Stomach (tissue), 4 donors: ENCODE data around the gene ACTMAP.

Experiments
- POLR2A ChIP-seq, 4 donors: fragments of 450-650 bp; IDR thresholded peaks; one replicate each; pipeline ENCODE4 v1.6.1; 2016; ENCODE audit warnings: antibody characterized with exemption in 4 of 4, control low read depth in 2 of 4, mild to moderate bottlenecking in 1 of 4, moderate library complexity in 1 of 4
- POLR2AphosphoS5 ChIP-seq, 3 donors: sonication (generic); formaldehyde crosslinking; IDR thresholded peaks; one replicate each; pipeline ENCODE4 v1.6.1; 2016; ENCODE audit warnings: antibody characterized with exemption in 3 of 3
- TF ChIP-seq, protein P1 (sequence below), 7 experiments: fragments of 450-650 bp in 4 of 7; fragments of 200-600 bp in 3 of 7; sonication (generic) in 3 of 7; IDR thresholded peaks; one replicate each; pipeline ENCODE4 v1.5.1; 2016 to 2019; ENCODE audit warnings: antibody characterized with exemption in 7 of 7, control low read depth in 2 of 7, mild to moderate bottlenecking in 1 of 7

- TF ChIP-seq, protein P1, sequence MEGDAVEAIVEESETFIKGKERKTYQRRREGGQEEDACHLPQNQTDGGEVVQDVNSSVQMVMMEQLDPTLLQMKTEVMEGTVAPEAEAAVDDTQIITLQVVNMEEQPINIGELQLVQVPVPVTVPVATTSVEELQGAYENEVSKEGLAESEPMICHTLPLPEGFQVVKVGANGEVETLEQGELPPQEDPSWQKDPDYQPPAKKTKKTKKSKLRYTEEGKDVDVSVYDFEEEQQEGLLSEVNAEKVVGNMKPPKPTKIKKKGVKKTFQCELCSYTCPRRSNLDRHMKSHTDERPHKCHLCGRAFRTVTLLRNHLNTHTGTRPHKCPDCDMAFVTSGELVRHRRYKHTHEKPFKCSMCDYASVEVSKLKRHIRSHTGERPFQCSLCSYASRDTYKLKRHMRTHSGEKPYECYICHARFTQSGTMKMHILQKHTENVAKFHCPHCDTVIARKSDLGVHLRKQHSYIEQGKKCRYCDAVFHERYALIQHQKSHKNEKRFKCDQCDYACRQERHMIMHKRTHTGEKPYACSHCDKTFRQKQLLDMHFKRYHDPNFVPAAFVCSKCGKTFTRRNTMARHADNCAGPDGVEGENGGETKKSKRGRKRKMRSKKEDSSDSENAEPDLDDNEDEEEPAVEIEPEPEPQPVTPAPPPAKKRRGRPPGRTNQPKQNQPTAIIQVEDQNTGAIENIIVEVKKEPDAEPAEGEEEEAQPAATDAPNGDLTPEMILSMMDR (IDR thresholded peaks at IDR 0.05), result no peak
- TF ChIP-seq POLR2A (IDR thresholded peaks at IDR 0.05), result no peak
- TF ChIP-seq POLR2AphosphoS5 (IDR thresholded peaks at IDR 0.05), result no peak
Measured at GRCh38 chr19:40752257-40752781, 2.0 kb upstream of the ACTMAP start.
